GM06990 (cell line): ENCODE results near the gene KIF26B.

Experiments used
- DNase-seq: peaks from one replicate; pipeline ENCODE4 v3.0.0-alpha.2; 2011; ENCODE audit not compliant: insufficient read length; ENCODE audit errors: extremely low read depth
- H3K27me3 ChIP-seq: replicated peaks from 2 replicates; pipeline ENCODE4 v1.6.0; 2011; ENCODE audit warnings: low read length; ENCODE audit not compliant: control insufficient read depth, insufficient read depth
- H3K36me3 ChIP-seq: 2 replicates; pipeline ENCODE4 v1.5.1; 2011; ENCODE audit warnings: low read length; ENCODE audit not compliant: control insufficient read depth, insufficient read depth
- H3K4me3 ChIP-seq: replicated peaks from 2 replicates; pipeline ENCODE4 v1.5.1; 2011; ENCODE audit warnings: low read depth, mild to moderate bottlenecking, control low read depth, low read length
- TF ChIP-seq, protein P1 (sequence below): IDR thresholded peaks from 2 replicates; pipeline ENCODE4 v1.5.1; 2011; ENCODE audit warnings: low read length, control low read depth, mild to moderate bottlenecking, inconsistent platforms; ENCODE audit not compliant: insufficient read depth, poor library complexity, severe bottlenecking

KIF26B gene

DNA sequence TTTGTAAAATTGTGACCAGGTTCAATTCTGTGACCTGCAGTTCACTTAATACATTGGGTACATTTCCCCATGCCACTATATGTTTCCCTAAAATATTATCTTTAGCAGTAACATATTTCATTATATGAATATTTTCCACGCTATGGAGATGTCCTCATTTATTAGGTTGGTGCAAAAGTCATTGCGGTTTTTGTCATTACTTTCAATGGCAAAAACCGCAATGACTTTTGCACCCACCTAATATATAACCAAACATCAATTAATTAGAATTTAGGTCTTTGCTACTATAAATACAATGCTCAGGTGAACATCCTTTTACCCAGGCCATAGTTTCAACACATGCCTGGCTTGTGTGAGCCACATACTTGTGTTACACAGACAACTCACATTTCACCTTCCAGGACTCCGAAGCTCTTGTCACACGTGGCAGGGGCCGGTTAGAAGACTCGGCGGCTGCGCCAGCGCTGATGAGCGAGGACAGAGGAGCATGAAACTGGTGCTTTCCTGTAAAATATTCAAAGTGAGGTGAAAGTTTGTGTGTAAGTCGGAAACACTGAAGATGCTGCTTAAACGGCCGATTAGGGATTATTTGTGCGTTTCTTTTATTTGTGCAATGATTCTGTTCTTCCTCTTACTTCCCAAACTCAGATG lies 215.5 kb downstream of the KIF26B start:
- no peak for DNase-seq
- Histone ChIP-seq H3K27me3 (no peaks in the 10 kb centered on the region; the same call in 1 of the 2 replicates), H3K4me3 (no peak overlapping the region), H3K36me3 (no peaks in the 10 kb centered on the region)
- TF ChIP-seq, protein P1, sequence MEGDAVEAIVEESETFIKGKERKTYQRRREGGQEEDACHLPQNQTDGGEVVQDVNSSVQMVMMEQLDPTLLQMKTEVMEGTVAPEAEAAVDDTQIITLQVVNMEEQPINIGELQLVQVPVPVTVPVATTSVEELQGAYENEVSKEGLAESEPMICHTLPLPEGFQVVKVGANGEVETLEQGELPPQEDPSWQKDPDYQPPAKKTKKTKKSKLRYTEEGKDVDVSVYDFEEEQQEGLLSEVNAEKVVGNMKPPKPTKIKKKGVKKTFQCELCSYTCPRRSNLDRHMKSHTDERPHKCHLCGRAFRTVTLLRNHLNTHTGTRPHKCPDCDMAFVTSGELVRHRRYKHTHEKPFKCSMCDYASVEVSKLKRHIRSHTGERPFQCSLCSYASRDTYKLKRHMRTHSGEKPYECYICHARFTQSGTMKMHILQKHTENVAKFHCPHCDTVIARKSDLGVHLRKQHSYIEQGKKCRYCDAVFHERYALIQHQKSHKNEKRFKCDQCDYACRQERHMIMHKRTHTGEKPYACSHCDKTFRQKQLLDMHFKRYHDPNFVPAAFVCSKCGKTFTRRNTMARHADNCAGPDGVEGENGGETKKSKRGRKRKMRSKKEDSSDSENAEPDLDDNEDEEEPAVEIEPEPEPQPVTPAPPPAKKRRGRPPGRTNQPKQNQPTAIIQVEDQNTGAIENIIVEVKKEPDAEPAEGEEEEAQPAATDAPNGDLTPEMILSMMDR = no peak

DNA sequence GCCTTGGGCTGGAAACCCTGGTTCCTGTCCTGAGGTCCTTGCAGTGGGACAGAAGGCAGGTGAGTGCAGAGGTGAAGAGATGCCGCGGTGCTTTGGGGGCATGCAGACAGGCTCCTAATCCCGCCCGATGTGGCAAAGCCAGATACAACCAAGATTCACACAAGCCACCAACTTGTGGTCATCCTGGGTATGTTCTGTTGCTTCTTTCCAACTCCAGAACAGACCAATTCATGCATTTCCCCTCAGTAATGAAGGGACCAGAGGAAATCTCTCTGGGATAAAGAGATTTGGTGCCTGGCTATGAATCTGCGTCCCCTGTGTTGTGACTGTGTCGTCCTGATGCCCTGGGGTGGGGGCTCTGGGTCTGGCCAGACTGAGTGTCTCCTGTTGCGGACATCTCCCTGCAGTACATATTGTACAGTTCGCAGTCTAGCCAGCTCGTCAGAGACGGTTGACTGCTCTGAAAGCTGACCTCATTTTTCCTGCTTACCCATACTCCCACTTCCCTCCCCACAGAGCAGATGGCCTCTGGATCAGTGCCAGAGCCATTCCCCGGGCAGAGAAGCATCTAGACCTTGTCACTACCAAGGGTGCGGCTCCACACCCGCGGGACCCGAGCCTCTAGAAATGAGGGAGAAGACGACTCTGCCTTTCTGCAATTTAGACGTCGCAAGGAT lies 216.3 kb downstream of the KIF26B start:
- no peak for DNase-seq

DNA sequence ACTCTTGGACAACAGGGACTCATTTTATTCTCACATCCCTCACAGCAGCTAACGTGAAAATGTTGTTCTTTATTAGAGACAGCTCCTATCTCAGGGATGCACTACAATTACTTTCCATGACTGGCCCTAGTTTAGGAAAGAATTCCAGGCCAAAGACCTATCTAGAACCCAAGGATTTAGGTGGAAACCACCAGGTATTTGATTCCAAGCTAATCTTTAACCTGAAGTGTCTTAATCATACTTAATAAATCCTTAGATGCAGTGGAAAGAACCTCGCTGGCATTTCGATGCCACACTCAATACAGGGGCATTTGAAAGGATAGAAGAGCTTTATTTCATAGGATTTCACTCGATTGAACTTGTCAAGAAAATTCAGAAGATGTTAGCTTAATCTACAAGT lies 218.3 kb downstream of the KIF26B start:
- no peak overlapping the region for H3K4me3 ChIP-seq
- TF ChIP-seq, protein P1 = no peak
- H3K36me3 ChIP-seq = no peaks in the 10 kb centered on the region
- DNase-seq = no peak
- H3K27me3 ChIP-seq = no peaks in the 10 kb centered on the region

More for the DNA sequence above, 216.3 kb downstream of the KIF26B start:
- Histone ChIP-seq H3K4me3 (no peak overlapping the region), H3K27me3 (no peaks in the 10 kb centered on the region; the same call in 1 of the 2 replicates), H3K36me3 (no peaks in the 10 kb centered on the region)
- TF ChIP-seq, protein P1 = no peak

DNA sequence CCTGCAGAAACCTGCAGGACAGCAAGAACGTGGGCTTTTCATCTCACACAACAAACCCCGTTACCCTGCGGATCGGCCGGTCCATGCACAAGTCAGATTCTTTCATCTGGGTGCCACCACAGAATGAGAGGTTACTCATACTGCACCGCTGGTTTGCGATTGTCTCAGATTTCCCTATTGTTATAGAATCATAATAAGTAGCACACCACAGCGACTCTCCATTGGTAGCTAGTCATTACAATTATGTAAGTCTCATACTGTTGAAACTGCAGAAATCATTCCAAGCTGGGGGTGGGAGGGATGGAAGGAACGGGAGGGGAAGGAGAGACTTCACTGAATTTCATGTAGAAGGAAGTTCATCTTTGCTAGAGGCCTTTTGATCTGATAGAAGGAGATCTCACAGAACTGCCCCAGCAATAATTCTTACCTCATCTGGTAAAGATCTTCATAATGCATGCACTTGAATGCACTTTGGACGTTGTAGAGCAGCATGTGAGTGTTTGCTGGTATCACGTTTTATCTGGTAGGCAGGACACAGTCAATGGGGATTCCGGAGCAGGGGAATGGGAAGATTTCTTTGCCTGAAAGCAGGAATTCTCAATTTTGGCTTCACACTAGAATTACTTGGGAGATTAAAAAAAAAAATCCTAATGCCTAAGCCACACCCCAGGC lies 221.1 kb downstream of the KIF26B start:
- H3K27me3 ChIP-seq = no peaks in the 10 kb centered on the region
- no peaks in the 10 kb centered on the region for H3K36me3 ChIP-seq
- TF ChIP-seq, protein P1 = no peak
- no peak overlapping the region for H3K4me3 ChIP-seq
- DNase-seq = no peak

DNA sequence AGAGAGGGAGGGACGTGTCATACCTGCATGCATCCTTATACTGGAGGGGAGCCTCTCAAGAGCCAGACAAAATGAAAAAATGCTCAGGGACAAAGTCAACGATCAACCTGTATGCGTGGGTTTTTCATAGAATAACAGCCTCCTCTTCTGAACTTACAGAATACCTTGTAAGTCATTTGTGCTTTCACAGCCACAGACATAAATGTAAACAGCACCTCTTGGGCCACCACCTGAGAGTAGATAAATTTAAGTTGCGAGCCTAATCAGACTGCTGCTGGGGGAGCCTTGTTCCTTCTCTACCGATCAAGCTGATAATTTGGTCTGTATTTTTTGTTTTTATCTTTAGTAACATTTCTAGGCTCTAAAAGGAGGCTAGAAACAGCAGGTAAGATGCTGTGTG lies 223.1 kb downstream of the KIF26B start:
- TF ChIP-seq, protein P1 = no peak
- no peak for DNase-seq
- Histone ChIP-seq H3K4me3 (no peak overlapping the region), H3K27me3 (no peaks in the 10 kb centered on the region), H3K36me3 (no peaks in the 10 kb centered on the region)
